Pons (tissue), 1 donor: ENCODE data around the gene CCDC33.

Experiments used
- DNase-seq: peaks from one replicate; pipeline ENCODE4 v3.0.0-alpha.2; 2016; ENCODE audit warnings: low spot score

CCDC33 gene

DNA sequence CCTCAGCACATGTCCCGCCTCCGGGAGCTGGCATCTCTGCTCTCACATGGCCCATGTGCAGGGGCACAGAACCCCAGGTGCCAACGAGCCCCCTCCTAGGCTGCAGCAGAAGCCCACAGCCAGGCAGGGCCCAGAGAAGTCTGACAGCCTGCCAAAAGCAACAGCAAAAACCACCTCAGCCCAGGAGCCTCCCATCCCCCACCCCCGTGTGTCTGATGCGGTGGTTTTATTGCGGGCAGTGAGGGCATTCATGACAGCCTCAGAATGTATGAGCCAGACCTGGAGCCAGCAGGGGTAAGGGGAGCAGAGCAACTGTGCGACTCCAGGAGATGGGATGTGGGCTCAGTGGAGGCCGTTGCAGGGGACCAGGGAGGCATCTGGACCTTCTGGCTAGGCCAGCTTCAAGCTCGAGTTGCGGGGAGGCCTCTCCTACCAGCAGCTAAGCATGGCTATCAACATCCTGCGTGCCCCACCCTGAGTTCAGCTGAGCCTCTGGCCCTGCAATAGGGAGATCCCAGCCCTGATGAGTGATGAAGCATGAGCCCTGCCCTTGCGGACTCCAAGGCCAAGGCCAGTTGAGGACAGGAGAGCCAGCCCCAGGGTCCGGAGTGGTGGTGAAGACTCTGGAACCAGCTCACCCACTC lies 78.8 kb downstream of the CCDC33 start:
- no peak for DNase-seq

DNA sequence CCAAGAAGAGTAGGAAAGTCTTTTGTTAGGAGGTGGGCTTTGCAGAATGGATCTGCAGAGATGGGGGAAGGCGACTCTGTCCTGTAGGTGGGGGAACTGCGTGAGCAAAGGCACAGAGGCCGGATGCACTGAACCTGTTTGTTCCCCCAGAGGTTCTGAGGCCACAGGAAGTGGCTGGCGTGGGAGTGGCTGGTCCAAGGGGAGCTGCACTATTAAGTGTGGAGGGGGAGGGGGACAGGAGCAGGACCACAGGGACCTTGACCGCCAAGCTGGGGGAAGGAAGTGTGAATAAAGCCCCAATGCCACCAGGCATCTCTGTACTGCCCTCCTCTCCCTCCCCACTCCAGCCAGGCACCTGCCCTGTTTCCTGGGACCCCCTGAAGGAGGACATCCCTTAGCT lies 79.5 kb downstream of the CCDC33 start:
- no peak for DNase-seq

DNA sequence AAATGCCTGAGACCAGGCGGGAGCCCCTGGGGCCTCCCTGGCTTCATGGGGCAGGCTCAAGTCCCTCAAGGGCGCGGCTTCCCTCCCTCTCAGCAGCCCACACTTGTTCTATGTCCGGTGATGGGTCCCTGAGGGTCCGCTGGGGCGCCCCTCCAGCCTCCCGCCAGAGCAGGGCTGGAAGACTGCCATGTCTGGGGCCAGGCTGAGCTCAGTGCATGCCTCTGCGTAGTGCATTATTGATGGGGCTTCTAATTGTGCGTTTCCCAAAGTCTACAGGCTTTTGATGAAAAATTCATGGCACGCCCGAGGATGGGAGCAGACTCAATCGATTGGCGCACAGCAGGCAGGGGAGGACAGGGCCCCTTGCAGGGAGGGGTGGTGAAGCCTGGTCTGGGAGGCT lies 80.0 kb downstream of the CCDC33 start:
- DNase-seq = no peak

DNA sequence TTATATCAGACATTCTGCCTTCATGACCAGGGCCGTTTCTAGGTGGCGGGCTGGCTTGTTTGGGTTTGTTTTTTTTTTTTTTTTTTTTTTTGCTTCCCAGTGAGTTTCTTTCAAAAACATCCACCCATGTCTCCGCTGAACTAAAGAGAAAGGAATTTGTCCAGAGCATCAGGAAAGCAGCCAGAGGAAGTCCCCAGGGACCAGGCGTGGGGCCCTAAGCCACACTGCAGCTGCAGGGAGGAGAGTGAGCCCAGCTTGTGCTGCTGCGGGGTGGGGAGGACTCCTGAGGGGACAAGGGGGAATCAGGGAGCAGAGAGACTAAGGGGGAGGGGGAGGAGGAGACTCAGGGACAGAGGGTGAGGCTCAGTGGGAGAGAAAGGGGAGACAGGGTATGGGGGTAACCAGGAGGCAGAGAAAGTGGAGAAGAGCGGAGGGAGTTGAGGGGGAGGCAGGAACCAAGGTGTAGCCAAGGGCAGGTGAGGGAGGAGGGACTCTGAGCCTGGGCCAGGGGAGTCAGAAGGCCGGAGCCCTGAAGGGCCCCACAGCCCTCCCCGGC lies 81.8 kb downstream of the CCDC33 start:
- no peak for DNase-seq

DNA sequence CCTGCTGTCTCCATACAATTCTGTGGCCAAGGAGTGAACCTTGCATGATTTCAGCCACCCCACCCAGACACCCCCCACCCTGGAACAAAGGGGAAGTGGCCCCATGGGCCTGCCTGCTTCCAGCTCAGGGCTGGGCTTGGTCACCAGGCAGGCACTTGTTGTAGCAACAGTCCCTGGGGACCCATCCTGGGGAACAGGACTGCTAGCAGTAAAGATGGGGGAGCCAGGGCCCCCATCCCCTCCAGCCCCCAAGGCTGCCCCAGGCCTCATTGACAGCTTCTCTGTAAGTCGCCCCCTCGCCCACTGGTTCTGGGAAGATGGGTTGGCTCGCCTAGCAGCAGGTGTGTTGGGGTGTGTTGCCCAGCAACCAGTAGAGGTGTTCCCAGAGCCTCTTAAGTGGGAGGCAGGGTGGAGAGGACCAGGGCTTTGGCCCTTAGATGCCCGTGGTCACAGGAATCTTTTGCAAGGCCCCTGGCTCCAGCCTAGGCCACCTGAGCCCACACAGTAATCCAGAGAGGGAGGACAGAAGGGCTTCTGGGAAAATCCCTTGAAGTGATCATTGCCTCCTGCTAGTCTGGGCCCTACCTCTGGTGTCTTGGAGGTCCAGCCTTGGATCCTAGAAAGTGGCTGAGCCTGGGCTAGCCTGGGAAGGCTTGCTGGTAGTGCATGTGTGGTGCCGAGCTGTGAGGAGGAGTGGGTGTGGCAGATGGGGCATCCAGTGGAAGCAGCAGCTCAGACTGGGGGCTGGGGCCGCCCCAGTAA lies 82.4 kb downstream of the CCDC33 start:
- DNase-seq = no peak

DNA sequence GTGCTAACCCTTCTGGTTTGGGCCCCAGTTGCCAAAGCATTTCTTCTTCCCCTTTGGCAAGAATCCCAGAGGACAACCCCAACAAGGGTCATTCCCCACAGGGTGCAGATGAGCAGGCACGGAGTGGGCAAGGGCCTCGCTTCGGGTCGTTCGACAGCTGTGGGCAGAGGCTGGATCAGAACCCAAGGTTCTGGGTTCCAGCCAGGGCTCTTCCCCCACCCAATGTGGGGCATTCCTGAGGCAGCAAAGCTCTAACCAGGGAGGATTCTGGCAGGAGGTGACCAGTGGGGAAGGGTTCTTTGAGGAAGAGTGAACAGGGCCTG lies 83.0 kb downstream of the CCDC33 start:
- DNase-seq = no peak

DNA sequence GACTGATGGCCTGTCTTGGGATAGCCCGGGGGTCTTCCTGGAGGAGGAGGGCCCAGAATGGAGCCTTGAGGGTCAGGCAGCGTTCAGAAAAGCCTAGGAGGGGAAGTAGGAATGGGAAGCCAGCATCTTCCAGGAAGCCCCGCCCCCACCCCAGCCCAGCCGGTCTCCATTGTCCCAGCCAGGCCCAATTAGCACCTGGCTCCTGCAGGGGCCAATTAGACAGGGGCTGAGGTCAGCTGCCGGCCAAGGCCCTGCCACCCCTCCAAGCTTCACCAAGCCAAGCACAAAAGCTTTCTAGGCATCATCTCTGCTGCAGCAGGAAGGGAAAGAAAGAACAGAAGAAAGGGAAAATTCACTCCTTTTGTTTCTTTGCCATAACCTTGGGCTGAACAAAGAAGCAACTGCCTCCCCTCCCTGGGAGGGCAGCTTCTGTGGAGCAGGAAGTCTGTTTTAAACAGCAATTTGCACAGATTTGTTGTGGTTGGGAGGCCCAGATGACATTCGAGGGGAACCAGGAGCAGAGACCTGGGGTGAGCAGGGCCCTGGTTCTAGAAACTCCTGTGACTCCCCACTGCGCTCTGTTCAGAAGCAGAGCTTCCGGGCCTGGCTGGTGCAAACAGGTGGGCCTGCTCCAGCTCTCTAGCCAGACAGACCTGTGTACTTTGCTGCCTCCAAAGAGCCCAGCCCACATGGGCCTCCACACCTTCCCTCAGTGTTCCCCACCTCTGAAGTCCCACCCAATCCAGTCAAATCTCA lies 83.6 kb downstream of the CCDC33 start:
- no peak for DNase-seq

DNA sequence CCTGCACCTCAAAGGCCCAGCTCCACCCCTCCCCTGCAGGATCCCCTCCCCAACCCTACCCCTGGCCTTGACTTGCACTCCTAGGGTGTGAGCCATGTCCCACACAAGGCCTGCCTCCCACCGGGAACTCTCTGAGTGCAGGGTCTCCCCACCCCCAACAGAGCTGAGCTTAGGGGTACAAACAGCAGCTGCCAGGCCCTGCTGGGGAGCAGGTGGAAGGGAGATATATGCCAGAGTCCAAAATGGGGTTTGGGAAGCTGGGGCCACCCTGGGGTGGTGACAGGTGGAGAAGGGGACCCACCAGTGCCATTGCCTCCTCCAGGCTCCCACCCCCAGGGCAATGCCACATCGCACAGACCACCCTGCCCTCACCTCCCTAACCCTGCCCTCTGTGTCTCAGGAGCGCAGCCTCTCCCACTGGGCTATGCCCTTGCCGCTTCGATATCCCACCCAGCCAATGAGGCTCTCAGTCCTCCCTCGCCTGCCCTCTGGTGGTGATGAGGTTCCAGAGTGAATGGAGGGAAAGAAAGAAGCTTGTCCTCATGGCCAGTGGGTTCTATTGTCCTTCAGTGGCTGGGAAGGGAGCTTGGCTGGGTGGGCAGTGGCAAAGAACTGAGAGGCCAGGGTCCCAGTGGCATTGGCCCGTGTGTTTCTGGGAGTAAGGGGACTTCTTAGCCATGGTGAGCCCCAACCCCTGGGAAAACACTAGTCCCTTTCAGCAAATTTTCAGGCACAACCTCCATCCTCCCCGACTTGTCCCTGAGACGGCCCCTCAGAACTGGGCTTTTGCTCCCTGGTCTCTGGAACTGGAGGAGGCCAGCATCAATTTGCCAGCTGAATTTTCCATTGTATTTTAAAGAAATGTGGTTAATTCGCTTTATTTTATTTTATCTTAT lies 84.5 kb downstream of the CCDC33 start:
- DNase-seq = peak; percentile 25

DNA sequence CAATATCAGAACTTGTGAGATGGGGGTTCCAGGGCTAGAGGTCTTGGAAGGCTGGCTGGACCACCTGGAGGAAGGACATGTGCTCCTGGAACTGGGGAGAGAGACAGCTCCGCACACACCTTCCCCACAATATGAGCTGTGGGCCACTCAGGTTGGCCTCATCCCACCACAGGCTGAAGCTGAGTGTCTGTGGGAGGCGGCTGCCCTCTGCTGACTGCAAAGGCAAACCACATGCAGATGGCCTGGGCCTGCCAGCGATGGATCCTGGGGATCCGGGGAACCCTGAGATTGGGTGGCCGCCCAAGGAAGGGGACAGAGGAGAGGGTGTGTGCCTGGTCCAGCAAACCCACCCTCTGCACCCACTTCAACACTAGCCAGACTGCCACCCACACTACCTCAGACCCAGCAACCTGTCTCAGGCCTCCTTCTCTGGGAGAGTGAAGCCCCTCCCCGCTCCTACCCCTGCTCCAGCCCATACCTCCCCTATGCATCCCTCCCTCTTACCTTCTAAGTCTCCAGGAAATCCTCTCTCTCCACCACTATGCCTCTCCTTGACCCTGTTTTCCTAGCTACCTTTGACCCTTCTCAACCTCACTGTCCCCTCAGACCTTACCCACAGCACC lies 86.5 kb downstream of the CCDC33 start:
- DNase-seq = peak; percentile 24

DNA sequence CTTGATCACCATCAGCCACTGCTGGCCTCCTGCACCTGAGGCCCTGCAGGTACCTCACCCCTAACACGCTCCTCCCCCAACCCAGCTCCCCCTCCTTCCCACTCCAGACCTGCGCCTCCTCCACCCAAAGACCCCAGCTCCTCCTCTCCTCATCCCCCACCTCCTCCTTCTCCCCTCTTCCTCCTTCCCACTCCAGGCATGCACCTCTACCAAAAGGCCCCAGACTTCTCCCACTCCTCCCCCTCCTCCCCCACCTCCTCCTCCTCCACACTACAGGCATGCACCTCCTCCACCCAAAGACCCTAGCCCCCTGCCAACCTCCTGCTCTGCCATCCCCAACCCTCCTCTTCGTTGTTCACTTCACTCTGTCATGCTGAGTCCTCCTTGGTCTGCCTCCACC lies 88.6 kb downstream of the CCDC33 start:
- DNase-seq = no peak

DNA sequence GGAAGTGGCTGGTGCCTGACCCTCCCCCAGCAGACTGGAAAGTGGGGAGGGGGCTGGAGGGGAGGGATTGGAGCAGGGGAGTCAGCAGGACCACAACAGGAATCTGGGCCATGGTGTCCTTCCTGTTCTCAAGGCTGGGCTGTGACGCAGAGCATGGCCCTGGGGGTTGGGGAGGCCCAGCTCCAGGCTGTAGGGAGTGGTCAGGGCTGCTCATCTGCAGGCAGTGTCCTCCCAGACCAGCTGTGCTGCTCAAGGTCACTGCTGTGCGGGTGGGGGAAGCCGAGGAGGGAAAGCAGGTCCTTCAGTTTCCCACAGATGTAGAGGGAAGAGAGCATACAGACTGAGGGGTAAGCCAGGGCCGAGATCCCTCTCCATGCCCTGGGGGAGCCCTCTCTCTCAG lies 90.6 kb downstream of the CCDC33 start:
- DNase-seq = no peak

DNA sequence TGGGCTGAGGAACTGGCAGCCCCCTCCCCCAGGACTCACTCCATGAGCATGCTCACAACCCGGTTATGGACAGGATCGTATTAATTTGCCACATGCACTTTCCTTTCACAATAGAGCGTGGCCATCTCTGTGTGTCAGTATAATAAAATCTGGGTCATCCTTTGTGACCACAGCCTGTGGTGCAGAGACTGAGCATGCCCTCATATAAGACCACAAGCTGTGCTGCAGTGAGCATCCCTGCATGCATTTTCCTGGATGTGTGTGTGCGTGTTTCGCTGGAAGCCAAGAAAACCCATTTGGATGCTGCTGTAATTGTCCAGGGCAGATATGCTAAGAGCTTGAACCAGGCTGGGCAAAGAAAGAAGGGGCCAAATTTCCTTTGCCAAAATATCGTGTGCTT lies 91.6 kb downstream of the CCDC33 start:
- DNase-seq = no peak

DNA sequence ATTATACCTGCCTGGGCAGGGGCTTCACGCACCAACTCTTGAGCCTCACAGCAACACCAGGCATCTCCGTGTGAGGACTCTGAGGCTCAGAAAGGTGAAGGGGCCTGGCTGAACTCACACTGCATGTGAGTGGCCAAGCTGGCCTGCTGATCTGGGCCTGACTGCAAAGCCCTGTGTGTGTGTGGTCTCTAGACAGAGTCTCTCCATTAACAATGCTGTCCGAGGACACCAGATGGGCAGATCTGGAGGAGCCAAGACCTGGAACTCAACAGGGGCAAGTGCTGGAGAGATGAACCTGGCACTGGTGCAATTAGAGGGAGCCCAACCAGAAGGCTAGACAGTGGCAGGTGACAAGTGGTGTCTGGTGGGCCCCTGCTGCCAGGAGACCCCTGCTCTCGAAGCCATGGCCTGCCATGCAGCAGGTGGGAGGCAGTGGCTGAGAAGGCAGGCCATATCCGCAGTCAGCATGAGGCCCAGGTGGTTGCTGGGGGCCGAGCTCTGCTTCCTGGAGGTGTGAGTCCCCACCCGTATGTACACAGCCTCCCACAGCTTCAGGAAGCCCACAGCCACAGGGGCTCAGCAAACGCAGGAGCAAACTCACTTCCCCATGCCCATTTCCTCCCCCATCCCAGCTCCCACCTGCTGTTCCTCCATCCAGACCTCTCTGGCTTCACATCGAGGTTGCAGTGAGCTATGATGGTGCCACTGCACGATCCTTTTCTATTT lies 92.4 kb downstream of the CCDC33 start:
- DNase-seq = no peak

DNA sequence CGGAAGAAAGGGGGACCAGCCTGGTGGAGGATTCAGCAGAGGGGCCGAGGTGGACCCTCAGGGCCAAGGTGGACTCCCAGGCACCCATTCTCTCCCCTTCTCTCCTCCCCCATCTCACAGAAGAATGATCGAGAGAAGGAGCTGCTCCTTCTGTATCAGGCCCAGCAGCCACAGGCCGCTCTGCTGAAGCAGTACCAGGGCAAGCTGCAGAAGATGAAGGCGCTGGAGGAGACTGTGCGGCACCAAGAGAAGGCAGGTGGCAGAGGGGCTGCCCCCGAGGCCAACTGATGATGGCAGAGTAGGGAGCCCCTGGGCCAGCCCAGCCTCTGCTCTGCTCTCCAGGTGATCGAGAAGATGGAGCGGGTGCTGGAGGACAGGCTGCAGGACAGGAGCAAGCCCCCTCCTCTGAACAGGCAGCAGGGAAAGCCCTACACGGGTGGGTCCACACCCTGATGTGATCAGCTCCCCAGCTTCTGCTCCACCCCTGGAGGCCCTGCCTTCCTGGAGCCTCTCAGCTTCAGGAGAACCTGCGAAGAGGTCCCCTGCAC lies 94.8 kb downstream of the CCDC33 start:
- no peak for DNase-seq

DNA sequence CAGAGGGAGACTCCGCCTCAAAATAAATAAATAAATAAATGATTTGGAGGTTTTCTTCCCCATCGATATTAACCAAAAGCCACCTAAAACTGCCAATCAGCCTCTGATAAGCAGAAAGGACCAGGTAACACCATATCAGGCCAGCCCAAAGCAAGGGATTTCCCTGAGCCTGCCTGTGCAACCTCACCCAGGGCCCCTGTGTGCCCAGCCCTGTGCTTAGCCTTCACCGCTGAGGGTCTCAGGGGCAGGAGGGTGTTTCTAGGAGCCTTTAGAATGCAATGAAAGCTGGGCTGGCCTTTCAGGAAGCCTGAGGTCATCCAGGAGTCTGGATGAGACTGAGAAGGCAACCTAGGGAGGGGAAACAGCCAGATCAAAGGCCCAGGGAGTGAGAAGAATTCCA lies 95.9 kb downstream of the CCDC33 start:
- DNase-seq = no peak

DNA sequence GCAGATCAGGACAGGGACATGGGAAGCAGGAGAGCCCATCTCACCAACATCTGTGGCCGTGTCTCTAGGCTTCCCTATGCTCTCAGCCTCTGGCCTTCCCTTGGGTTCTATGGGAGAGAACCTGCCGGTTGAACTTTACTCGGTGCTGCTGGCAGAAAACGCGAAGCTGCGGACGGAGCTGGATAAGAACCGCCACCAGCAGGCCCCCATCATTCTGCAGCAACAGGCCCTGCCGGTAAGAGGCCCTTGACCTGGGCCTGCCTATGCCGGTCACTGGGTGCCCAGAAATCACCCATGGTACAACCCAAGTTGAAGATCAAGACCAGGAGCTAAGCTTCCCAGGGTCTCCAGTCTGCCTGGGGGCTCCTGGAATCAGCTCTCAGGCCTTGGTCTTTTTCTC lies 96.5 kb downstream of the CCDC33 start:
- DNase-seq = no peak

DNA sequence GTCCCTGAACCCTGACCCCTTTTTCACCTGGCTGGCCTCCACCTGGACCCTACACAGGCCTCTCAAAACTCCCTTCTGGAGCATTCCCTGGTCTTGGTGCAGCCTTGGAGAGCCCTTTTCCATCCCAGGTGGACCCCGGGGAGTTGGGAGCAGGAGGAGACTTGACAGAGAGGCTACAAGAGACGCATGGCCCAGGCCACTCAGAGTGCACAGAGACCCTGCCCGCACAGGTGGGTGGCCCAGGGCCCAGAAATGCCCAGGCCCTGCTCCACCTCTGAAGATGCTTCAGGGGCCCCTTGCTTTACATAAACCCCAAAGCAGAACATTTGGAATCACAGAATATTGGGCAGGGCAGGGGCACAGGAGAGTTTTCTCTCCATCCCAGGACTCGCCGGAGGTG lies 97.0 kb downstream of the CCDC33 start:
- DNase-seq = no peak

DNA sequence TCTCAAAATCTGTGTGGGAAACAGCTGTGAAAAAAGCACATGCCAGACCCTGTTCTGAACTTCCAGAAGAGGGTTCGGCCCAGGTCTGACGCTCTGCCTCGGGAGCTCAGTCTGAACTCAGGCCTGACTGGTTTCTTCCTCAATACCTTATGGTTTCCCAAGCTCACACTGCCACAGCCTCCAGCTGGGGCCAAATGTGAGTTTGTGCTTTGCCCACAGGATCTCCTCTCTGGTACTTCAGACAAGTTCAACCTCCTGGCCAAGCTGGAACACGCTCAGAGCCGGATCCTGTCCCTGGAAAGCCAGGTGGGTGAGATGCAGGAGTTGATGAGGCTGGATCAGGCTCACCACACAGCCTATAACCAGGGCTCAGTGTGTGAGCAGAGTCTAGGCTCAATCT lies 97.5 kb downstream of the CCDC33 start:
- no peak for DNase-seq

DNA sequence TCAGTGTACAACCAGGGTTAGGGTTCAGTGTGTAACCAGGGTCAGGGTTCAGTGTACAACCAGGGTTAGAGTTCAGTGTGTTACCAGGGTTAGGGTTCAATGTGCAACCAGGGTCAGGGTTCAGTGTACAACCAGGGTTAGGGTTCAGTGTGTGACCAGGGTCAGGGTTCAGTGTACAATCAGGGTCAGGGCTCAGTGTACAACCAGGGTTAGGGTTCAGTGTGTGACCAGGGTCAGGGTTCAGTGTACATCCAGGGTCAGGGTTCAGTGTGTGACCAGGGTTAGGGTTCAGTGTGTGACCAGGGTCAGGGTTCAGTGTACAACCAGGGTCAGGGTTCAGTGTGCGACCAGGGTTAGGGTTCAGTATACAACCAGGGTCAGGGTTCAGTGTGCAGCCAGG lies 98.0 kb downstream of the CCDC33 start:
- no peak for DNase-seq

DNA sequence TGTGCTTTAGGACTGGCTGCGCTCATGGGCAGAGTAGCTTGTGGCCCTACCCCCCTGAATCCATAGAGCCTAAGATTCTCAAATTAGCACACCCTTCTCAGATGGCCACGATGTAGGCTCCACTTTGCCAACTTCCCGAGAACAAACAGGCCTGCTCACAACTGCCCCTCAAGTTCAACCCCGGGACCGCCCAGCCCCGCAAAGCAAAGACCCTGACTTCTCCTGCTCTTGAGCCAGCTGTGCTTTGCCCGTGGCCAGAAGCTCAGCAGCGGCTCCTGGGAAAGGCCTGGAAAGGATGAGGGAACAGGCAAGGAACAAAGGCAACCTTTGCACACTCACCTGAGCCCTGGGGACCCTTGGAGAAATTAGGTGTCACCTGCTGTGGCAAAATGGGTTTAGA lies 99.3 kb downstream of the CCDC33 start:
- no peak for DNase-seq
